ENCODE measurements around the gene PDE4D.

GRCh38 chr5:59335544-59335943, 558.0 kb downstream of the PDE4D start:
- TF ChIP-seq TOX (CRISPR knock-in tag; IDR thresholded peaks at IDR 0.05; ENCODE audit: borderline replicate concordance): no peak
- no peak for TF ChIP-seq PPARA (CRISPR knock-in tag; IDR thresholded peaks at IDR 0.05; ENCODE audit: borderline replicate concordance)
- no peak for TF ChIP-seq ZFP3 (CRISPR knock-in tag; IDR thresholded peaks at IDR 0.05)
- TF ChIP-seq ESRRG (CRISPR knock-in tag; IDR thresholded peaks at IDR 0.05): no peak
- TF ChIP-seq PATZ1 (CRISPR knock-in tag; IDR thresholded peaks at IDR 0.05; ENCODE audit: borderline replicate concordance): no peak
- TF ChIP-seq CSDC2 (CRISPR knock-in tag; IDR thresholded peaks at IDR 0.05): no peak
- no peak for TF ChIP-seq ZFP30 (CRISPR knock-in tag; IDR thresholded peaks at IDR 0.05)
- no peak for TF ChIP-seq ISL1 (CRISPR knock-in tag; IDR thresholded peaks at IDR 0.05)
- TF ChIP-seq ZNF70 (CRISPR knock-in tag; IDR thresholded peaks at IDR 0.05): no peak
- TF ChIP-seq TCF4 (CRISPR knock-in tag; IDR thresholded peaks at IDR 0.05; ENCODE audit: borderline replicate concordance): no peak

Measured in SK-N-SH treated with all-trans-retinoic acid at 6 μM for 48 hours (cell line).